Neutrophil (primary cell): ENCODE results near the gene IP6K3.

ENCODE experiments used
- H3K27ac ChIP-seq: fragments of 200-600 bp; sonication (generic); 2 replicates; pipeline ENCODE4 v1.5.1; 2016; ENCODE audit warnings: mild to moderate bottlenecking, moderate library complexity
- H3K27me3 ChIP-seq: fragments of 200-600 bp; sonication (generic); 2 replicates; pipeline ENCODE4 v1.6.0; 2016; ENCODE audit warnings: mild to moderate bottlenecking
- H3K36me3 ChIP-seq: fragments of 200-600 bp; sonication (generic); 2 replicates; pipeline ENCODE4 v1.5.1; 2017
- H3K4me1 ChIP-seq, 2 experiments: fragments of 200-600 bp in 1 of 2; sonication (generic) in 1 of 2; 1 replicate in 1 of 2; 2 replicates in 1 of 2; pipeline versions ENCODE4 v1.5.1 to v1.6.1; 2013 to 2016; ENCODE audit warnings: low read depth in 1 of 2, low read length in 1 of 2, mild to moderate bottlenecking in 1 of 2, moderate library complexity in 1 of 2; ENCODE audit not compliant: control insufficient read depth in 1 of 2, insufficient read depth in 1 of 2
- H3K4me3 ChIP-seq, 2 experiments: fragments of 200-600 bp in 1 of 2; sonication (generic) in 1 of 2; 1 replicate in 1 of 2; 2 replicates in 1 of 2; pipeline ENCODE4 v1.5.1; 2013 to 2016; ENCODE audit warnings: low read depth in 1 of 2, low read length in 1 of 2, mild to moderate bottlenecking in 1 of 2, moderate library complexity in 1 of 2
- H3K9me3 ChIP-seq: fragments of 200-600 bp; sonication (generic); 2 replicates; pipeline ENCODE4 v1.5.1; 2016
- CTCF ChIP-seq: fragments of 200-600 bp; sonication (generic); IDR thresholded peaks from 2 replicates; pipeline ENCODE4 v1.5.1; 2016; ENCODE audit warnings: antibody characterized with exemption

The IP6K3 gene

GRCh38 chr6:33683576-33684427 is 62.9 kb downstream of the IP6K3 start:
- H3K9me3 ChIP-seq, result no peaks in the 10 kb centered on the region
- no peak overlapping the region for H3K4me3 ChIP-seq
- no peaks in the 10 kb centered on the region for H3K36me3 ChIP-seq
- TF ChIP-seq CTCF, result no peak
- no peaks in the 10 kb centered on the region for H3K27me3 ChIP-seq
- H3K27ac ChIP-seq, result no peak overlapping the region
- no peaks in the 10 kb centered on the region for H3K4me1 ChIP-seq

- H3K36me3 ChIP-seq, result no peaks in the 10 kb centered on the region
- H3K27me3 ChIP-seq, result no peaks in the 10 kb centered on the region
- no peak overlapping the region for H3K4me3 ChIP-seq
- no peaks in the 10 kb centered on the region for H3K9me3 ChIP-seq
- H3K4me1 ChIP-seq, result no peaks in the 10 kb centered on the region
- no peak overlapping the region for H3K27ac ChIP-seq
- no peak for TF ChIP-seq CTCF
Measured at GRCh38 chr6:33683051-33683571, 63.6 kb downstream of the IP6K3 start.

- Histone ChIP-seq H3K36me3 (no peaks in the 10 kb centered on the region), H3K9me3 (no peaks in the 10 kb centered on the region), H3K27ac (no peak overlapping the region), H3K4me3 (no peak overlapping the region), H3K4me1 (no peaks in the 10 kb centered on the region), H3K27me3 (no peaks in the 10 kb centered on the region)
- TF ChIP-seq CTCF, result no peak
Measured at GRCh38 chr6:33682341-33682740, 64.4 kb downstream of the IP6K3 start.

GRCh38 chr6:33679761-33680160 is 66.9 kb downstream of the IP6K3 start:
- Histone ChIP-seq H3K9me3 (no peaks in the 10 kb centered on the region), H3K4me3 (no peak overlapping the region), H3K4me1 (no peaks in the 10 kb centered on the region), H3K36me3 (no peaks in the 10 kb centered on the region), H3K27ac (no peak overlapping the region), H3K27me3 (no peaks in the 10 kb centered on the region)
- TF ChIP-seq CTCF, result no peak

GRCh38 chr6:33678932-33679490 is 67.7 kb downstream of the IP6K3 start:
- H3K36me3 ChIP-seq, result no peaks in the 10 kb centered on the region

More at GRCh38 chr6:33678932-33679490, 67.7 kb downstream of the IP6K3 start:
- no peaks in the 10 kb centered on the region for H3K4me1 ChIP-seq
- H3K4me3 ChIP-seq, result no peak overlapping the region
- no peak for TF ChIP-seq CTCF
- H3K9me3 ChIP-seq, result no peaks in the 10 kb centered on the region
- no peaks in the 10 kb centered on the region for H3K27me3 ChIP-seq
- no peak overlapping the region for H3K27ac ChIP-seq
